ENCODE results near the gene RHOV.

DNA sequence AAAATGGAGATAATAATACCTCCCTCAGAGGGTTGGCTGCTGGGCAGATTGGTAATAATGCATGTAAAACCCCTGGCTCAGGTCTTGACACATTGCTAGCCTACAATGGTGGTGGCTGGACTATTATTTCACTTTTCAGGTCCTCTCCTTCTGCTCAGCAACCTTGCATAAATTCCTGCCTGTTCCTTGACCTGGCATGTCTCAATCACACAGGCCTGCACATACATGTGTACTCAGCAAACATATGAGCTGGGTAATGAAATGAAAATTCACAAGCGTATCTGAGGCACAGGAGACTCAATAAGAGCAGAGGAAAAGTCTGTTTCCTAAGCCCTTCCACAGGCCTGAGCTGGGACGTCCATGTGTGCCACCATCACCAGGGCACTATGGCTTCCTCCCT is 37.7 kb upstream of the RHOV start:
- TF ChIP-seq, protein P1, sequence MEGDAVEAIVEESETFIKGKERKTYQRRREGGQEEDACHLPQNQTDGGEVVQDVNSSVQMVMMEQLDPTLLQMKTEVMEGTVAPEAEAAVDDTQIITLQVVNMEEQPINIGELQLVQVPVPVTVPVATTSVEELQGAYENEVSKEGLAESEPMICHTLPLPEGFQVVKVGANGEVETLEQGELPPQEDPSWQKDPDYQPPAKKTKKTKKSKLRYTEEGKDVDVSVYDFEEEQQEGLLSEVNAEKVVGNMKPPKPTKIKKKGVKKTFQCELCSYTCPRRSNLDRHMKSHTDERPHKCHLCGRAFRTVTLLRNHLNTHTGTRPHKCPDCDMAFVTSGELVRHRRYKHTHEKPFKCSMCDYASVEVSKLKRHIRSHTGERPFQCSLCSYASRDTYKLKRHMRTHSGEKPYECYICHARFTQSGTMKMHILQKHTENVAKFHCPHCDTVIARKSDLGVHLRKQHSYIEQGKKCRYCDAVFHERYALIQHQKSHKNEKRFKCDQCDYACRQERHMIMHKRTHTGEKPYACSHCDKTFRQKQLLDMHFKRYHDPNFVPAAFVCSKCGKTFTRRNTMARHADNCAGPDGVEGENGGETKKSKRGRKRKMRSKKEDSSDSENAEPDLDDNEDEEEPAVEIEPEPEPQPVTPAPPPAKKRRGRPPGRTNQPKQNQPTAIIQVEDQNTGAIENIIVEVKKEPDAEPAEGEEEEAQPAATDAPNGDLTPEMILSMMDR (IDR thresholded peaks at IDR 0.05; ENCODE audit: poor library complexity, severe bottlenecking): no peak
- no peak for TF ChIP-seq POLR2AphosphoS5 (IDR thresholded peaks at IDR 0.05)
- no peak for TF ChIP-seq EZH2 (IDR thresholded peaks at IDR 0.05; ENCODE audit: borderline replicate concordance, insufficient read depth, low read length, poor library complexity, severe bottlenecking)
- no peak for TF ChIP-seq MXI1 (conservative IDR thresholded peaks at IDR 0.05; ENCODE audit: poor library complexity, severe bottlenecking)
- TF ChIP-seq EP300 (conservative IDR thresholded peaks at IDR 0.05; ENCODE audit: poor library complexity, severe bottlenecking): no peak
- no peak for TF ChIP-seq RAD21 (conservative IDR thresholded peaks at IDR 0.05)
